HG03432 (cell line): ENCODE data around the gene AREL1.

Source experiments
- ATAC-seq: cut with Tn5 transposase; IDR thresholded peaks from one replicate; pipeline ENCODE4 v1.9.1; 2021; ENCODE audit warnings: mild to moderate bottlenecking, moderate library complexity; ENCODE audit not compliant: unreplicated experiment

AREL1 gene

GRCh38 chr14:74660863-74661262, 52.0 kb downstream of the AREL1 start:
- ATAC-seq: no peak

DNA sequence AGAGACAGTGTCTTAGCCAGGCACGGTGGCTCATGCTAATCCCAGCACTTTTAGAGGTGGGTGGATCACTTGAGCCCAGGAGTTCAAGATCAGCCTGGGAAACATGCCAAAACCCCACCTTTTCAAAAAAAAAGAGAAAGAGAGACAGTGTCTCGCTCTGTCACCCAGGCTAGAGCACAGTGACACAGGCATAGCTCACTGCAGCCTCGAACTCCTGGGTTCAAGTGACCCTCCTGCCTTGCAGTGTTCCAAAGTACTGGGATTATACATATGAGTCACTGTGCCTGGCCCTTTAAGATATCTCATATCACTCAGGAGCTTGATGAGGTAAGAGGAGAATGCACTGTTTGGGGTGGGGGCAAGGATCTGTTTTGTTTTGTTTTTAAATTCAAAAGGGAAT, 52.7 kb downstream of the AREL1 start:
- no peak for ATAC-seq

GRCh38 chr14:74658535-74659131, 54.2 kb downstream of the AREL1 start:
- no peak for ATAC-seq

- no peak for ATAC-seq
Observed at GRCh38 chr14:74656964-74657363, 55.9 kb downstream of the AREL1 start.

- no peak for ATAC-seq
Observed at GRCh38 chr14:74655599-74656395, 57.1 kb downstream of the AREL1 start.

DNA sequence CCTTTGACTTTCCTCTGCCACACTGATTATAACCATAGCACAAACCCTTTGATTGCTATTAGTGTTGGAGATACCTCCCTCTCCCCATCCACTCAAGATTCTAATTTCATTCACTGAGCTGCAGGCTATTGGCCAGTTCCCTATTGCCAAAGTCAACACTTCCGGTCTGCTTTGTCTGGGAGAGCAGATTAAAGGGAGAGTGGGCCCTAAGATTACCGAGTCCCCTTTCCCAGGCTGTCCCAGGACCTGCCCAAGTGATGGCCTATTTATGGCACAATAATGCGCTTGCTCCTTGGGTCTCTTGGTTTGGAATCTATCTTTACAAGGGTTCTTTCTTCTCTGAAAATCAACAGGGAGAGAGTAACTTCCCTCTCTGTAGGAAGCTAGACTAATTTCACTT, 57.9 kb downstream of the AREL1 start:
- ATAC-seq: no peak

DNA sequence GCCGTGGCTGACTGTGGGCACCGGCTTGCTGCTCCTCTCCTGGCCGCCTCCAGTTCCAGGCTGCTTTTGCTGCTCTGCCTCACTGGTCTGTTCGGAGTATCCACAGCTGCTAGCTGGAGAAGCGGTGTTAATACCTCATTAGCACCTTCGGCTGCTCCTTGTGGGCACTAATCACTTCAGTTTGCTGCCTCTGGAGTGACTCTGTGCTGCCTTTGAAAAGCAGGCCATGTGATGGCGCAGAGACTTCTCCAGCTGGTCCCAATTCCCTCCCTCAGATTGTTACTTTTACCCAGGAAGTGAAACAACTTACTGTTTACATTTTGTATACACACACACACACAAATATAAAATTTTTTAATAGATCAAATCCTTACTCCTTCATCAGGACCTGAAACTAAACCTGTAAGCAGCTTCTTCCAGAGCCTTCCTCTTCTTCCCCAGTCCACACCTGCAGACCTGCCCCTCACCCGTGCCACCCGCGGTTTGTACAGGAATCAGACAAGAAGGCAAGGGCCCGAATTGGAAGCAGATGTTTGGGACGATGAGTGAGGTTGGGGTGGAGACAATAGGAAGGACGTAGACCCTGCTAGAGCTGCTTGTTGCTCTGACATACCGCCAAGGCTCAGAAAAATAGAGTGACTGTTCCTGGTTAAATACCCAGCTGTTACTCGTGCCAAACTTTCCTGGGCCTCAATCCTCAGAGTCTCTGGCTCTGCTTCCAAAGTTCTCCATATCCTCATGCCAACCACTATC, 59.3 kb downstream of the AREL1 start:
- no peak for ATAC-seq

DNA sequence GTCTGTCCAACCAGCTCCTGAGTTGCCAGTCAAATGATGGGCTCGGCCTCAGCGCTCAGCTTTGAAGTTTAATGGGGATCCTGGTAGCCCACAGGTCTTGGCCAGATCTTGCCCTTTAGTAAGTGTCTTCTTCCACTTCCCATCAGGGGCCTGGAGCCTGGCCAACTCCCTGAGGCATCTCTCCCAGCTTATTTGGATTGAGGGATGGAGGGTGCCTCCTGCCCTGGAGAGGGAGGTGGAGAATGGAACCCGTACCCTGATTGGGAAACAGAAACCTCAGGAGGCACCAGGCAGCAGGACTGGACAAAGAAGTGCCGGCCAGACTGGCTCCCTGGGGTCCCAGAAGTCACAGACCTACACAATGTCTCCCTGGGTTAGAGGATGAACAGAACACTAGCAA, 60.3 kb downstream of the AREL1 start:
- ATAC-seq: no peak

DNA sequence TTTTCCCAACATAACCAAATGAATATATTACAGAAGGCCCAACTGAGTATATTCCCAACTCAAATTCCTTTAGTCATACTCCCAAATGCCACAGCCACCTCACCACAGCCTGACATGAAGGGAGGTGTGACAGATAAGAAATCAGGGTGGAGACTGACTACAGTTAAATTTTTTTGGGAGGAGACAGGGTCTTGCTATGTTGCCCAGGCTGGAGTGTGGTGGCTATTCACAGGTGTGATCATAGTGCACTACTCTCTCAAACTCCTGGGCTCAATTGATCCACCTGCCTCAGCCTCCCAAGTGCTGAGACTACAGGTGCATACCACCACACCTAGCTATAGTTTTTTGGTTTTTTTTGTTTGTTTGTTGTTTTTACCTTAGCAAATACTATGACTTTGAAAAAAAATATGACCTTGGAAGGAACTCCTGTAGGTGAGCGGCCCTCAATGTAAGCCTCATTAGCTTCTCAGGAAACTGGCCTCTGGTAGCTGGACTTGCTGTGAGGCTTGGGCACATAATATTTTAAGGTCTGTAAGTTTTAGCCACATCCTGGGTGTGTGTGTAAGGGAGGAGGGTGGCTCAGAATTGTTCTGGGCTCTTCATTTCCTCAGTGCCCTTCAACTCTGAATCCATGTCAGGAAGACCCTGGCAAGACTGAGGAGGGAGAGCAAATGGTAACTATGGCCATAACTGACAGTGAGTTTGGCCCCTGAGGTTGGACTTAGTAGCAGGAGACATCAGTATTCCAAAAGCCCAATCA, 61.8 kb downstream of the AREL1 start:
- no peak for ATAC-seq

GRCh38 chr14:74649673-74650072, 63.2 kb downstream of the AREL1 start:
- ATAC-seq: no peak

GRCh38 chr14:74649167-74649566, 63.7 kb downstream of the AREL1 start:
- ATAC-seq: no peak

- ATAC-seq: no peak
Observed at GRCh38 chr14:74648601-74649000, 64.3 kb downstream of the AREL1 start.

DNA sequence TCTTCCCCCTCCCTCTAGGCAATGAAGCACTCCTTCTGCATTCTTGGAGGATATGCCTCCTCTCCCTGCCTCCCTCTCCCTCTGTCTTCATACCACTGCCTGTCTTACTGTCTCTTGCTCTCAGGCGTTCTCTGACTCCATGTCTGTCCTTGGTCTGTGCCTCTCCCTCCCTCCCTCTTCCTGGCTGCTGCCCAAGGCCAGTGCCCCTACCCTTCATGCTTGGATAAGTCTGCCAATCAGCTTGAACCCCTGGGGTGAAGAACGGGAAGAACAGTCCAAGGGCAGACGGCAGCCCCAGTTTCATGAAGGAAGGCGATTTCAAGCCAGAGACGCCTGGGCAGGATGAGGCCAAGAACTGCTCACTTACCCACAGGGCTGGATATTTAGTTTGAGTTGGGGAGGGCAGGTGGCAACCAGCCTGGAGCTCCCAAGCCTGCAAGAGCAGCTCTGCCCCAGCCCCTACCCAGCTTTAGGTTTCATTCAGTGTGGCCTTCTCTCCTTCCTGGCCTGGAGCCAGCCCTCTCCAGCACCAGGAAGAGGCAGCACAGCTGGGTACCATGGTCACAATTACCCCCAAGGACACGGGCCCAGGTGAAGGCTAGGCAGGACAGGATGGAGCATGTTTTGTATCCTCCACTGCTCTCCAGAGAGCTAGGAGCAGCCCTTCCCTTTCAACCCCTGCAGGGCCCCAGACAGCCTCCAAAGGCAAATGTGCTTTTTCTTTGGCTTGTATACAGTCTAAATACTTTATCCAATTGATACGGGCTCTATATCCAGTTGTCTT, 65.0 kb downstream of the AREL1 start:
- no peak for ATAC-seq

DNA sequence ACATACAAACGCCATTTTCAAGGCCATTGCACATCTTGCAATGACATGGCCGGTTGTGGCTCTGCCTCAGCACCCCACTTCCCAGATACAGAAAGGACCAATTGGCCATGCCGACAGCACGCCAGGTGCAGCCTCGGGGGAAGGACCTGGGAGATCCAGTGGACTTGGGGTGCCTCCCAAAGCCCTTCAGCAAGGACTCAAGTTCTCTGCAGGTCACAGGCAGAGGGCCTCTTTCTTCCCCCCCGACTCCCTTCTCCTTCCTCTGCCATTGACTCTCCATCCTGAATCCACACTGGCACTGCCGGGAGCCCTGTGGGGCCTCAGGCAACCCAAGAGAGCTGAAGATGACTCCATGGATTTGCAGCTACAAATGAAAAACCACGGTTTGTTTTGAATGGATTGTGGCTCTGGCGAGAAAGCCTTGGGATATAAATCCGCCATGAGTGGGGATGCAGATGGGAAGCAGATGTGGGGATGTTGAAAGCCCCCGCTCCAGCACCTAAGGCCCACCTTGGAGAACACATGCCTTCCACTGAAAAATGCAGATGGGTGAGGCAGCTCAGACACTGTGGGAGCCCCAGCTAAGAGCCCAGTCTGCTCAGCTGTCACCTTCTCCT, 65.7 kb downstream of the AREL1 start:
- ATAC-seq: no peak

GRCh38 chr14:74645756-74646470, 67.0 kb downstream of the AREL1 start:
- no peak for ATAC-seq

DNA sequence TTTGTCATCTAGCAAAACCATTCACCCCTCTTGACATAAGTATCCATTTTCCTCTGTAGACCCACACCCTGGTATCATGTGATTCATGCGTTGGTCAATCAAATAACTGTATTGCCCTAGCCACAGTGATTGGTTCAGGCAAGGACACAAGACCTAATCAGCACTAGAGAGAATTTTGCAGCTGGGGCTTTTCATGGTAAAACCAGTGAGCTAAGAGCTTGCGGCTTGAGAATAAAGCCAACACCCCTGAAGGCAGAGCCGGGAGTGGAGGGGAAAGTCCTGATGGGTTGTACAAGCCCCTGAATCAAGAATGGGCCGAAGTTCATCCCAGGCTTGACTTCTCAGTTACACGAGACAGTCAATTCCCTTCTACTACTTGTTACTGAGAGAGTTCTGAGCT, 67.6 kb downstream of the AREL1 start:
- no peak for ATAC-seq

DNA sequence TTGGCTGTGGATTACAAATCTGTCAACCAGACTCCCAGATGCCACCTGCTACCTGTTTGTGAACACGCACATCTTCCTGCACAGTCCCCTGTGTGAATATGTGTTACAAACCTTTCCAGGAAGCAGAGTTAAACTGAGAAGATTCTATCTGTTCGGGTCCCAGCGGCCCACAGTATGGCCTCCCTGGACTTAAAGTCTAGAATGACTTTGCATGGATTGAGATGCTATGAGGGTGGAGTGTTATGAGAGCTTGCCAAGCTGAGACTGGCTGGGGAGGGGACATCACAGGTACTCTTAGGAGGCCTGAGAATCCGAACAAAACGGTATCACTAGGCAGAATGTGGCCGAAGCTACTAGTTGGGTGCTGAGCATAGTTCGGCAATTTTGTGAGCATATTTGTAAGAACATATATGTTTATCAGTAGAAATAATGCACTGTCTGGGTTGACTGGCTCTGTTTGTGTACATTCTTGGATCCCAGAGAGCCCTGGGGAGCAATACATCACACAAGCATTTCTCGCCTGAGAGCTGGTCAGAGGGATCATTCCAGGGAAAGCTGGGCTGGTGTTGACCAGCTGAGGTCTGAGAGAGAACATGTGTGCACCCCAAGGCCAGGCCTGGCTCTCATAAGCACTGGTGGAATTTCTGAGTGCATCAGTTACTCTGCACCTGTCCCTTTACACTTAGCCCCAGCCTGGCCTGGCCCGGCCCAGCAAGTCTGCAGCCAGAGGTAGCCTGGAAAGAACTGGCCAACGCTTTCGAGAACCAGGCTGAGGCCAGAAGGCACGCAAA, 71.1 kb downstream of the AREL1 start:
- ATAC-seq: no peak

DNA sequence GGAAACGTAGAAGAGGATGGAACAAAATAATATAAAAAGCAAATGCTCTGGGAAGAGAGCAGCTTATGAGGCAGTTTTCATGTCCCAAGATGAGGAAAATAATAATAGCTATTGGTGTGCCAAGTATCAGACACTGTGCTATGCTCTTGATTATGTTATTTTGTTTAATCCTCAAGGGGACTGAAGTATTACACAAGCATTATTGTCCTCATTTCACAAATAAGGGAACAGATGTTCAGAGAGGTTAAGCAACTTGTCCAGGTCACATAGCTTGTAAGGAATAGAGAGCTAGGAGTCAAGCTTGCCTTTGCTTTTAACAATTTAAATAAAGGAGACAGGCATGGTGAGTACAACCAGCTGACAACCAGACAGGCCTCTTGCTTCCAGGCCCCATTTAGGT, 73.9 kb downstream of the AREL1 start:
- ATAC-seq: no peak

- ATAC-seq: no peak
Observed at GRCh38 chr14:74638066-74638465, 74.8 kb downstream of the AREL1 start.
